ENCODE measurements around the gene LYRM7.
"Not testable (repeated sequence)": the region's sequence is repeated elsewhere in the genome, so short reads cannot be mapped to it uniquely, and the experiment has no call there.

The LYRM7 gene

GRCh38 chr5:131182839-131183238, 12.1 kb downstream of the LYRM7 start:
- DNase-seq: no peak

- no peak for DNase-seq
These were observed 14.9 kb downstream of the LYRM7 start for GRCh38 chr5:131185523-131186104.

- DNase-seq: no peak
These were observed 16.0 kb downstream of the LYRM7 start for GRCh38 chr5:131186561-131187256.

GRCh38 chr5:131193106-131193505, 22.4 kb downstream of the LYRM7 start:
- DNase-seq: no peak

GRCh38 chr5:131193897-131194296, 23.2 kb downstream of the LYRM7 start:
- DNase-seq: not testable (repeated sequence)

- DNase-seq: no peak
These were observed 24.0 kb downstream of the LYRM7 start for GRCh38 chr5:131194725-131195124.

GRCh38 chr5:131195696-131196095, 25.0 kb downstream of the LYRM7 start:
- no peak for DNase-seq

- DNase-seq: no peak
These were observed 25.6 kb downstream of the LYRM7 start for GRCh38 chr5:131196331-131196730.

- no peak for DNase-seq
These were observed 27.9 kb downstream of the LYRM7 start for GRCh38 chr5:131198625-131199024.

GRCh38 chr5:131200560-131200959, 29.8 kb downstream of the LYRM7 start:
- no peak for DNase-seq

- no peak for DNase-seq
These were observed 34.2 kb downstream of the LYRM7 start for GRCh38 chr5:131204964-131205363.

GRCh38 chr5:131206061-131206460, 35.3 kb downstream of the LYRM7 start:
- no peak for DNase-seq

- no peak for DNase-seq
These were observed 36.0 kb downstream of the LYRM7 start for GRCh38 chr5:131206772-131207171.

GRCh38 chr5:131209175-131209505, 38.4 kb downstream of the LYRM7 start:
- no peak for DNase-seq

GRCh38 chr5:131209506-131210150, 38.9 kb downstream of the LYRM7 start:
- peak; percentile 5 for DNase-seq

GRCh38 chr5:131210151-131210510, 39.4 kb downstream of the LYRM7 start:
- DNase-seq: no peak

- DNase-seq: no peak
These were observed 40.9 kb downstream of the LYRM7 start for GRCh38 chr5:131211669-131212068.

- DNase-seq: no peak
These were observed 41.8 kb downstream of the LYRM7 start for GRCh38 chr5:131212471-131213021.

GRCh38 chr5:131214609-131215227, 44.0 kb downstream of the LYRM7 start:
- no peak for DNase-seq

- no peak for DNase-seq
These were observed 47.0 kb downstream of the LYRM7 start for GRCh38 chr5:131217791-131218190.

GRCh38 chr5:131218392-131218791, 47.6 kb downstream of the LYRM7 start:
- DNase-seq: no peak

GRCh38 chr5:131220566-131220965, 49.8 kb downstream of the LYRM7 start:
- DNase-seq: no peak

GRCh38 chr5:131221008-131221703, 50.4 kb downstream of the LYRM7 start:
- no peak for DNase-seq

Data from activated effector memory CD4-positive, alpha-beta T cell treated with Interleukin-2 at 50 U/mL for 16 hours (primary cell).